OCI-LY3 (cell line): Measurements from ENCODE around the gene P2RX3.

Experiments
- EZH2phosphoT487 ChIP-seq: fragments of 200-600 bp; shearing (Covaris generic); IDR thresholded peaks from 2 replicates; pipeline ENCODE4 v1.6.1; 2018; ENCODE audit warnings: antibody characterized with exemption, mixed run types, low read depth
- TF ChIP-seq, protein P1 (sequence below): fragments of 200-600, 300-600 bp; sonication (generic); IDR thresholded peaks from 2 replicates; pipeline ENCODE4 v1.5.1; 2014; ENCODE audit warnings: antibody characterized with exemption, low read length, low read depth

GRCh38 chr11:57421066-57421465, 82.9 kb downstream of the P2RX3 start:
- TF ChIP-seq, protein P1, sequence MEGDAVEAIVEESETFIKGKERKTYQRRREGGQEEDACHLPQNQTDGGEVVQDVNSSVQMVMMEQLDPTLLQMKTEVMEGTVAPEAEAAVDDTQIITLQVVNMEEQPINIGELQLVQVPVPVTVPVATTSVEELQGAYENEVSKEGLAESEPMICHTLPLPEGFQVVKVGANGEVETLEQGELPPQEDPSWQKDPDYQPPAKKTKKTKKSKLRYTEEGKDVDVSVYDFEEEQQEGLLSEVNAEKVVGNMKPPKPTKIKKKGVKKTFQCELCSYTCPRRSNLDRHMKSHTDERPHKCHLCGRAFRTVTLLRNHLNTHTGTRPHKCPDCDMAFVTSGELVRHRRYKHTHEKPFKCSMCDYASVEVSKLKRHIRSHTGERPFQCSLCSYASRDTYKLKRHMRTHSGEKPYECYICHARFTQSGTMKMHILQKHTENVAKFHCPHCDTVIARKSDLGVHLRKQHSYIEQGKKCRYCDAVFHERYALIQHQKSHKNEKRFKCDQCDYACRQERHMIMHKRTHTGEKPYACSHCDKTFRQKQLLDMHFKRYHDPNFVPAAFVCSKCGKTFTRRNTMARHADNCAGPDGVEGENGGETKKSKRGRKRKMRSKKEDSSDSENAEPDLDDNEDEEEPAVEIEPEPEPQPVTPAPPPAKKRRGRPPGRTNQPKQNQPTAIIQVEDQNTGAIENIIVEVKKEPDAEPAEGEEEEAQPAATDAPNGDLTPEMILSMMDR: no peak
- no peak for TF ChIP-seq EZH2phosphoT487
